Endothelial cell of umbilical vein (primary cell): ENCODE results near the gene ITGA6. TPM values are rescaled to one million over a fixed set of nuclear protein-coding genes. Genes with fewer than 3 reads are reported as not detected.

Source experiments
- BruUV-seq: library from RNA; stranded (reverse); fragments of 400-500 nt; replicated peaks from 2 replicates; lab custom pipeline; 2021; lab: Mats Ljungman, UMichigan
- CTCF ChIA-PET: fragments of 300-600, 350-600 bp; sonication (Branson Sonifier 250); formaldehyde crosslinking; loops from one replicate; lab custom pipeline; 2021; ENCODE audit warnings: antibody characterized with exemption, inconsistent platforms; lab: Charles Lee
- POLR2A ChIA-PET: fragments of 300-600, 350-600 bp; sonication (Branson Sonifier 250); formaldehyde crosslinking; loops from one replicate; lab custom pipeline; 2021; ENCODE audit warnings: antibody characterized with exemption, inconsistent platforms; lab: Charles Lee
- DNase-seq: peaks from one replicate; pipeline ENCODE4 v3.0.0-alpha.2; 2011; ENCODE audit warnings: low read depth, low spot score
- FAIRE-seq: peaks from 2 replicates; lab custom pipeline; 2011; peaks lifted over from hg19 to GRCh38; lab: Jason Lieb, UNC
- H2AFZ ChIP-seq: 2 replicates; pipeline ENCODE4 v1.6.0; 2012; ENCODE audit warnings: low read depth, low read length, control low read depth, inconsistent platforms
- H3K27ac ChIP-seq: 2 replicates; pipeline ENCODE4 v1.5.1; 2011; ENCODE audit warnings: low read depth, mild to moderate bottlenecking, control low read depth, low read length, moderate library complexity; ENCODE audit not compliant: insufficient read depth
- H3K27me3 ChIP-seq, 2 experiments: 2 replicates each; pipeline versions ENCODE4 v1.6.0 to v1.6.1; 2011; ENCODE audit warnings: low read length in 2 of 2, mixed read lengths in 1 of 2; ENCODE audit not compliant: control insufficient read depth in 2 of 2, insufficient read depth in 2 of 2
- H3K36me3 ChIP-seq, 2 experiments: 2 replicates in 1 of 2; 3 replicates in 1 of 2; pipeline ENCODE4 v1.5.1; 2011; ENCODE audit warnings: low read length in 2 of 2, mild to moderate bottlenecking in 1 of 2, moderate library complexity in 1 of 2; ENCODE audit not compliant: control insufficient read depth in 2 of 2, insufficient read depth in 2 of 2; ENCODE audit errors: extremely low read depth in 1 of 2
- H3K4me1 ChIP-seq: 3 replicates; pipeline ENCODE4 v1.5.1; 2011; ENCODE audit warnings: mild to moderate bottlenecking, low read length; ENCODE audit not compliant: control insufficient read depth, insufficient read depth; ENCODE audit errors: extremely low read depth
- H3K4me2 ChIP-seq: 2 replicates; pipeline ENCODE4 v1.6.1; 2011; ENCODE audit warnings: low read length, control low read depth, mixed read lengths; ENCODE audit not compliant: insufficient read depth
- H3K4me3 ChIP-seq, 3 experiments: fragments of 200-600 bp in 1 of 3; sonication (generic), shearing (Covaris generic) in 1 of 3; replicated peaks in 1 of 3; 2 replicates each; pipeline ENCODE4 v1.5.1; 2011 to 2016; ENCODE audit warnings: control low read depth in 3 of 3, low read length in 3 of 3, mild to moderate bottlenecking in 2 of 3, inconsistent platforms in 1 of 3, low read depth in 1 of 3, moderate library complexity in 1 of 3; ENCODE audit not compliant: insufficient read depth in 1 of 3
- H3K79me2 ChIP-seq: 2 replicates; pipeline ENCODE4 v1.6.0; 2012; ENCODE audit warnings: low read length, inconsistent platforms; ENCODE audit not compliant: control insufficient read depth, insufficient read depth
- H3K9ac ChIP-seq: replicated peaks from 2 replicates; pipeline ENCODE3; 2011; ENCODE audit warnings: low read length, control low read depth; ENCODE audit not compliant: insufficient read depth; ENCODE audit errors: extremely low read depth
- H3K9me1 ChIP-seq: replicated peaks from 3 replicates; pipeline ENCODE4 v1.6.0; 2011; ENCODE audit warnings: mild to moderate bottlenecking, low read length; ENCODE audit not compliant: control insufficient read depth, insufficient read depth; ENCODE audit errors: extremely low read depth
- H3K9me3 ChIP-seq: replicated peaks from 2 replicates; pipeline ENCODE4 v1.5.1; 2012; ENCODE audit warnings: low read length, inconsistent platforms; ENCODE audit not compliant: control insufficient read depth, insufficient read depth
- H4K20me1 ChIP-seq: replicated peaks from 2 replicates; pipeline ENCODE3; 2011; ENCODE audit warnings: mild to moderate bottlenecking, low read length; ENCODE audit not compliant: control insufficient read depth, insufficient read depth; ENCODE audit errors: extremely low read depth
- POLR2A ChIP-seq: IDR thresholded peaks from 2 replicates; pipeline ENCODE4 v1.6.1; 2012; ENCODE audit warnings: low read depth, mild to moderate bottlenecking, control low read depth, low read length
- POLR2AphosphoS5 ChIP-seq: IDR thresholded peaks from 2 replicates; pipeline ENCODE4 v1.6.1; 2012; ENCODE audit warnings: low read depth, mild to moderate bottlenecking, control low read depth, low read length, moderate library complexity; ENCODE audit not compliant: insufficient read depth
- dilution Hi-C: fragments of 300-500 bp; cut with MboI; formaldehyde crosslinking; loops from one replicate; pipeline ENCODE4 v1.15.0; 2019; ENCODE audit warnings: low sequenced_read_pairs; ENCODE audit not compliant: extremely low pct_ligation_motif_present
- intact Hi-C: fragments of 100-400 bp; cut with micrococcal nuclease; formaldehyde crosslinking; loops from one replicate; pipeline ENCODE4 v1.10.0; 2022
- polyA plus RNA-seq, 4 experiments: library from polyadenylated mRNA; depleted of rRNA in 3 of 4; stranded (reverse) in 3 of 4; unstranded in 1 of 4; fragments of >200 nt; gene quantifications; 2 replicates each; pipeline versions ENCODE4 v1.2.1 to v1.2.3, GENCODE V29; 2011 to 2012; ENCODE audit warnings: missing spikeins in 1 of 4
- total RNA-seq: library from RNA; stranded (reverse); gene quantifications from 2 replicates; pipeline ENCODE4 v1.2.3, GENCODE V29; 2021

Gene ITGA6
- total and polyA plus RNA-seq, 2 donors (not counting 3 experiments of a cell fraction or from before 2014, with no cell fraction given), result 24.9 to 208 TPM

- DNase-seq (no peak), FAIRE-seq (no peak)
- CTCF ChIA-PET, result interaction anchor here (0.6 to 3.8 kb wide), 25 partner anchors 9 to 798 kb away, joined by 3 to 32 read pairs (median 4); partner anchors contain the start of genes DYNC1I2 and ITGA6
- H3K27me3 ChIP-seq, result no peaks in the 10 kb centered on the region
- intact Hi-C loops, result loop anchor here (1.0 kb wide), 1 partner anchor 312 kb away; no protein-coding TSS in a partner anchor
- H2AFZ ChIP-seq, result no peak overlapping the region
- TF ChIP-seq POLR2AphosphoS5, result no peak
- H3K4me3 ChIP-seq, result no peak overlapping the region
- H3K9me1 ChIP-seq, result no peaks in the 10 kb centered on the region
- H4K20me1 ChIP-seq, result no peaks in the 10 kb centered on the region
- H3K27ac ChIP-seq, result no peak overlapping the region
- POLR2A ChIA-PET, result no interaction called here
- H3K9me3 ChIP-seq, result no peaks in the 10 kb centered on the region
- no peak overlapping the region for H3K4me2 ChIP-seq
- peaks cover 17% of the 10 kb centered on the region for H3K4me1 ChIP-seq
- BruUV-seq, result no TSS peak
- H3K9ac ChIP-seq, result no peak overlapping the region
- H3K79me2 ChIP-seq, result no peaks in the 10 kb centered on the region
- H3K36me3 ChIP-seq, result peaks cover 14 to 22% of the 10 kb centered on the region in 2 experiments
- dilution Hi-C loops, result no loop called here
Measured at GRCh38 chr2:172484706-172485105, 57.3 kb downstream of the ITGA6 start.

DNA sequence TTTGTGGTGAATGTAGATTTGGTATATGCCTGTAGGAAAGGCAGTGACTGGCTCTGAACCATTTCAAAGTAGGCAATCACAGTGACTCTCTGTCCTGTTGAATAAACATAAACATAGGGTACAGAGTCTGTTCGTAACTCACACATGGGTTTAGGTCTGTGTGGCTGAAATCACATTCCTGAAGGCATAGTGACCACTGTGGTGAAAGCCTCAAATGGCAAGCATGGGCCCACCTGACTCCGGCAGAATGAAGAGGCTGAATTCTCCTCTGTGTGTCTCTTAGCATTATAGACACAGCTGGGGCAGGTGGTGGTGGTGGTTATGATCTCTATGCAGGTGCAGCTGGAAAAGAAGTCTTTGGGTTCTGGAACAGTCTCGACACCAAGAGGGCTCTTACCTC lies 61.2 kb downstream of the ITGA6 start:
- no peaks in the 10 kb centered on the region for H3K79me2 ChIP-seq
- H4K20me1 ChIP-seq, result no peaks in the 10 kb centered on the region
- FAIRE-seq (no peak), DNase-seq (no peak)
- TF ChIP-seq POLR2A, result no peak
- TF ChIP-seq POLR2AphosphoS5, result no peak
- H3K4me2 ChIP-seq, result no peak overlapping the region
- H3K9me3 ChIP-seq, result no peaks in the 10 kb centered on the region
- no peaks in the 10 kb centered on the region for H3K4me1 ChIP-seq
- H3K9ac ChIP-seq, result no peak overlapping the region
- no peak overlapping the region for H2AFZ ChIP-seq
- ChIA-PET POLR2A (no interaction called here), CTCF (no interaction called here)
- intact Hi-C loops (no loop called here), dilution Hi-C loops (no loop called here)
- no peak overlapping the region for H3K4me3 ChIP-seq
- H3K27me3 ChIP-seq, result no peaks in the 10 kb centered on the region
- H3K9me1 ChIP-seq, result no peaks in the 10 kb centered on the region
- peaks cover 26 to 29% of the 10 kb centered on the region in 2 experiments for H3K36me3 ChIP-seq
- no peak overlapping the region for H3K27ac ChIP-seq
- BruUV-seq, result no TSS peak
